GM12892 (cell line): ENCODE data around the gene SMYD3.

Experiments used
- POLR2A ChIP-seq: IDR thresholded peaks from 2 replicates; pipeline ENCODE4 v1.6.1; 2011; ENCODE audit warnings: low read depth, low read length, control low read depth
- POLR2AphosphoS5 ChIP-seq: IDR thresholded peaks from 2 replicates; pipeline ENCODE4 v1.6.1; 2011; ENCODE audit warnings: low read depth, low read length, control low read depth
- TAF1 ChIP-seq: IDR thresholded peaks from 2 replicates; pipeline ENCODE4 v1.6.1; 2011; ENCODE audit warnings: low read depth, mild to moderate bottlenecking, control low read depth, low read length, borderline replicate concordance

- TF ChIP-seq POLR2A: no peak
- no peak for TF ChIP-seq POLR2AphosphoS5
- no peak for TF ChIP-seq TAF1
Measured at GRCh38 chr1:246091477-246091876, 415.6 kb downstream of the SMYD3 start.
